ENCODE results near the gene CEMIP. TPM values are rescaled to one million over a fixed set of nuclear protein-coding genes. Genes with fewer than 3 reads are reported as not detected.

Gene CEMIP
- total RNA-seq, 1 experiment from 2014 or later, result 0.07 TPM

DNA sequence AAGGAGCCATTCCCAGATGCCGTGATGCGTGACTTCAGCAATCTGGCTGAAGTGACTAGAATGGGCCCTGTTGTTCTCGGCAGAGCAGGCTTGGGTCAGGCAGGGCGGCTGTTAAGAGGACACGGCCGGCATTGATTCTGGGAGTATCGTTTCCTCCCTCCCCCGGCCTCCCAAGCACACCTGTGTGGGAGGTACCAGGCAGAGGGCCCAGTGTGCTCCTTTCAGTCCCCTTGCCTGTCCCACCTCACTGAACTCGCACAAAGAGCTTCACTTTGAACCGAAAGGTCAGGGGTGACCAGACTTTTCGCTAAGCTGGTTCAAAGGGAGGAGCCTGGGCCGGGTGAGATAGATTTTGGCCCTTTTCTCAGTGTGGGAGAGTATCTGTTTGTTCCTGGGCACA is 92.7 kb downstream of the CEMIP start:
- H3K36me3 Mint-ChIP-seq (ENCODE audit: insufficient read depth, unreplicated experiment), result no peaks in the 10 kb centered on the region
- Histone ChIP-seq H3K4me3 (ENCODE audit: low read depth, low read length) (no peak overlapping the region), H3K36me3 (ENCODE audit: control insufficient read depth, insufficient read depth, low read length) (no peaks in the 10 kb centered on the region), H3K9me3 (no peaks in the 10 kb centered on the region), H3K27me3 (replicated peaks; ENCODE audit: control insufficient read depth, insufficient read depth, low read length) (no peaks in the 10 kb centered on the region), H3K4me1 (no peaks in the 10 kb centered on the region)
- DNase-seq, result no peak
- H3K9me3 Mint-ChIP-seq (ENCODE audit: unreplicated experiment), result no peaks in the 10 kb centered on the region
- ChIA-PET POLR2A (no interaction called here), CTCF (no interaction called here)
- no peak overlapping the region for H3K4me3 Mint-ChIP-seq (ENCODE audit: unreplicated experiment)
- no TSS peak for BruUV-seq (replicated peaks)
- TF ChIP-seq, protein P1, sequence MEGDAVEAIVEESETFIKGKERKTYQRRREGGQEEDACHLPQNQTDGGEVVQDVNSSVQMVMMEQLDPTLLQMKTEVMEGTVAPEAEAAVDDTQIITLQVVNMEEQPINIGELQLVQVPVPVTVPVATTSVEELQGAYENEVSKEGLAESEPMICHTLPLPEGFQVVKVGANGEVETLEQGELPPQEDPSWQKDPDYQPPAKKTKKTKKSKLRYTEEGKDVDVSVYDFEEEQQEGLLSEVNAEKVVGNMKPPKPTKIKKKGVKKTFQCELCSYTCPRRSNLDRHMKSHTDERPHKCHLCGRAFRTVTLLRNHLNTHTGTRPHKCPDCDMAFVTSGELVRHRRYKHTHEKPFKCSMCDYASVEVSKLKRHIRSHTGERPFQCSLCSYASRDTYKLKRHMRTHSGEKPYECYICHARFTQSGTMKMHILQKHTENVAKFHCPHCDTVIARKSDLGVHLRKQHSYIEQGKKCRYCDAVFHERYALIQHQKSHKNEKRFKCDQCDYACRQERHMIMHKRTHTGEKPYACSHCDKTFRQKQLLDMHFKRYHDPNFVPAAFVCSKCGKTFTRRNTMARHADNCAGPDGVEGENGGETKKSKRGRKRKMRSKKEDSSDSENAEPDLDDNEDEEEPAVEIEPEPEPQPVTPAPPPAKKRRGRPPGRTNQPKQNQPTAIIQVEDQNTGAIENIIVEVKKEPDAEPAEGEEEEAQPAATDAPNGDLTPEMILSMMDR (IDR thresholded peaks at IDR 0.05; ENCODE audit: insufficient read depth in 1 of 2, low read depth in 1 of 2, low read length in 1 of 2, severe bottlenecking in 1 of 2, unreplicated experiment in 1 of 2), result no peak
- intact Hi-C loops (cut with micrococcal nuclease; ENCODE audit: unreplicated experiment), result no loop called here
- H3K4me1 Mint-ChIP-seq (ENCODE audit: low read depth, unreplicated experiment), result no peaks in the 10 kb centered on the region
- peaks cover 5% of the 10 kb centered on the region for H3K27me3 Mint-ChIP-seq (ENCODE audit: insufficient read depth, unreplicated experiment)
- H3K27ac Mint-ChIP-seq (ENCODE audit: unreplicated experiment), result no peak overlapping the region

DNA sequence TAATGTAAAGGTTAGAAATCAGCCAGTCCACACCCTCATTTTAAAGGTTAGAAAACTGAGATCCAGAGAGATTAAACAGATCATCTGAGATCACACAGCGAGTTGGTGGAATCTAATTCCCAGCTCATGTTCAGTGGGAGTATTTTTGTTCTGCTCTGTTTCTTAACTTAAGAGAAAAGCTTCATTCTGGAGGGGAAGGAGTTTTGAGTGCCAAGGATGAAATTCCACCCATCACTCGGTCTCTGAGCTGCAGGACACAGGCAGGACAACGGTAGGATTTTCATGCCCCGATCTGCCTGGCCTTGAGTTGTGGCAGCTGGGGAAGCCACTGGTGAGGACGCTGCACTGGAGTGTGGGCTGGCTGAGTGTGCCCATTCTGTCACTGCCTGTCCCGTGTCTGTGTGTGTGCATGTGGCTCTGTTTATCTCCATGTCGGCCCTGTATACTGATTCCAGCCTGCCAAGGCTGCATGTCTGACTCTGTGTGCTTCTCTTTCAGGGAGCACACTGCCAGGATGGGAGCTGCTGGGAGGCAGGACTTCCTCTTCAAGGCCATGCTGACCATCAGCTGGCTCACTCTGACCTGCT is 94.3 kb downstream of the CEMIP start:
- H3K36me3 Mint-ChIP-seq (ENCODE audit: insufficient read depth, unreplicated experiment), result no peaks in the 10 kb centered on the region
- no peak overlapping the region for H3K27ac Mint-ChIP-seq (ENCODE audit: unreplicated experiment)
- Histone ChIP-seq H3K36me3 (ENCODE audit: control insufficient read depth, insufficient read depth, low read length) (no peaks in the 10 kb centered on the region), H3K4me1 (no peaks in the 10 kb centered on the region), H3K27me3 (replicated peaks; ENCODE audit: control insufficient read depth, insufficient read depth, low read length) (no peaks in the 10 kb centered on the region), H3K4me3 (ENCODE audit: low read depth, low read length) (no peak overlapping the region), H3K9me3 (no peaks in the 10 kb centered on the region)
- BruUV-seq (replicated peaks), result no TSS peak
- no peaks in the 10 kb centered on the region for H3K4me1 Mint-ChIP-seq (ENCODE audit: low read depth, unreplicated experiment)
- TF ChIP-seq, protein P1 (IDR thresholded peaks at IDR 0.05; ENCODE audit: insufficient read depth in 1 of 2, low read depth in 1 of 2, low read length in 1 of 2, severe bottlenecking in 1 of 2, unreplicated experiment in 1 of 2), result no peak
- no peak overlapping the region for H3K4me3 Mint-ChIP-seq (ENCODE audit: unreplicated experiment)
- ChIA-PET CTCF (no interaction called here), POLR2A (interaction anchor here (0.6 kb wide), 1 partner anchor 127 kb away, joined by 10 read pairs; the partner anchor contains the start of gene TLNRD1)
- H3K9me3 Mint-ChIP-seq (ENCODE audit: unreplicated experiment), result no peaks in the 10 kb centered on the region
- intact Hi-C loops (cut with micrococcal nuclease; ENCODE audit: unreplicated experiment), result no loop called here
- peaks cover 9% of the 10 kb centered on the region for H3K27me3 Mint-ChIP-seq (ENCODE audit: insufficient read depth, unreplicated experiment)
- DNase-seq, result no peak

DNA sequence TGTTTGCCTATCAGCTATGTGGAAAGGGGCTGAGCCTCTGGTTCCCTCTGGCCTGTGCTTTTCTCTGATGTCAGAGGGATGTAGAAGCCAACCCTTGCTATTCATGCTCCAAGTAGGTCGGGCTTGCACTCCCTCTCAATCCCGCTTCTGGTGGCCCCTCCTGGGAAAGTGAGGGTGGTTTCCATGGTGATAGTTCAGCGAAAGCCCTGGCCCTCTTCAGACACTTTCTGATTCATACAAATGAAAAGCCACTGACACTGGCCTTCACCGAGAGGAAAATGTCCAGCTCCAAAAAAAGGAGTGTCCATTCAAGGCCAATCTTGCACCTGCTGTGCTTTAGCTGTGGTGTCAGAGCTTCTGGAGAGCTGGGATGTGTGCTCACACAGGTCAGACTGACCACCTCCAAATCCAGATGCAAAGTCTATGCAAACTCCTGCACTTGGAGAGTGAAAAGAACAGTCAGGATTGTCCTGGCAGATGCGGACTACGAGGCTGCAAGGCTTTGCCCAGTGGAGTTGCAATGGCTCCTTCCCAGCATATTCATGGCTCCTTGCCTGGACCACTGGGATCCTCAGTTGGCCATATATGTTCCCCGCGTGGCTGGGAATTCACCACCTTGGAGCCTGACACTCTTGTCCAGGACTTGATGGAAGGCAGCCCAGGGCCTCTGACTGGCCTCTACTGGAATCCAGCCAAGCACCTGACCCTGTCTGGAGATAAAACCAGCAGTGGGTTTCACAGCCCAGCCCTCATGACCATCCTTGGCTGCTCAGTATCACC is 96.6 kb downstream of the CEMIP start:
- Histone ChIP-seq H3K9me3 (no peaks in the 10 kb centered on the region), H3K4me3 (ENCODE audit: low read depth, low read length) (no peak overlapping the region), H3K4me1 (no peaks in the 10 kb centered on the region), H3K27me3 (replicated peaks; ENCODE audit: control insufficient read depth, insufficient read depth, low read length) (no peaks in the 10 kb centered on the region), H3K36me3 (ENCODE audit: control insufficient read depth, insufficient read depth, low read length) (no peaks in the 10 kb centered on the region)
- Mint-ChIP-seq H3K4me1 (ENCODE audit: low read depth, unreplicated experiment) (no peaks in the 10 kb centered on the region), H3K27me3 (ENCODE audit: insufficient read depth, unreplicated experiment) (peaks cover 9% of the 10 kb centered on the region), H3K36me3 (ENCODE audit: insufficient read depth, unreplicated experiment) (no peaks in the 10 kb centered on the region), H3K9me3 (ENCODE audit: unreplicated experiment) (no peaks in the 10 kb centered on the region), H3K27ac (ENCODE audit: unreplicated experiment) (no peak overlapping the region), H3K4me3 (ENCODE audit: unreplicated experiment) (no peak overlapping the region)
- no TSS peak for BruUV-seq (replicated peaks)
- no peak for DNase-seq
- ChIA-PET POLR2A (no interaction called here), CTCF (no interaction called here)
- intact Hi-C loops (cut with micrococcal nuclease; ENCODE audit: unreplicated experiment), result no loop called here
- TF ChIP-seq, protein P1 (IDR thresholded peaks at IDR 0.05; ENCODE audit: insufficient read depth in 1 of 2, low read depth in 1 of 2, low read length in 1 of 2, severe bottlenecking in 1 of 2, unreplicated experiment in 1 of 2), result no peak
